CD4-positive, alpha-beta T cell (primary cell): ENCODE data around the gene MAP1LC3A. TPM values are rescaled to one million over a fixed set of nuclear protein-coding genes. Genes with fewer than 3 reads are reported as not detected.
A peak's percentile ranks its signal among the peaks of the same experiment; 100 is the strongest.

Experiments
- ATAC-seq: fragments of 200-7000 bp; cut with Tn5 transposase; one replicate; pipeline ENCODE4 v1.10.0; 2022; ENCODE audit warnings: mild to moderate bottlenecking; ENCODE audit not compliant: poor library complexity
- CTCF ChIA-PET: fragments of 350-600 bp; sonication (Branson Sonifier 250); formaldehyde crosslinking; loops from one replicate; lab custom pipeline; 2021; ENCODE audit warnings: antibody characterized with exemption, inconsistent platforms; lab: Charles Lee
- POLR2A ChIA-PET: fragments of 350-600 bp; sonication (Branson Sonifier 250); formaldehyde crosslinking; loops from one replicate; lab custom pipeline; 2021; ENCODE audit warnings: antibody characterized with exemption, inconsistent platforms; lab: Charles Lee
- DNase-seq, 14 experiments: peaks; one replicate each; pipeline ENCODE4 v3.0.0-alpha.2; 2013 to 2020; ENCODE audit warnings: mixed read lengths in 2 of 14
- H3K27ac ChIP-seq, 2 donors: one replicate each; pipeline versions ENCODE4 v1.5.1 to v1.7.0; 2013; ENCODE audit warnings: low read length in 2 of 2, low read depth in 1 of 2, mild to moderate bottlenecking in 1 of 2
- H3K27me3 ChIP-seq, 2 experiments: 1 replicate in 1 of 2; 2 replicates in 1 of 2; pipeline versions ENCODE4 v1.6.1 to v1.7.0; 2013; ENCODE audit warnings: low read length in 2 of 2, control low read depth in 1 of 2, mild to moderate bottlenecking in 1 of 2, moderate library complexity in 1 of 2; ENCODE audit not compliant: insufficient read depth in 2 of 2, control insufficient read depth in 1 of 2
- H3K36me3 ChIP-seq: one replicate; pipeline ENCODE4 v1.6.1; 2013; ENCODE audit warnings: low read length, control low read depth; ENCODE audit not compliant: insufficient read depth
- H3K4me1 ChIP-seq: one replicate; pipeline ENCODE4 v1.6.1; 2013; ENCODE audit warnings: low read length, control low read depth; ENCODE audit not compliant: insufficient read depth
- H3K4me3 ChIP-seq: one replicate; pipeline ENCODE4 v1.5.1; 2013; ENCODE audit warnings: mild to moderate bottlenecking, low read length, moderate library complexity
- H3K9me3 ChIP-seq, 2 experiments: 1 replicate in 1 of 2; 2 replicates in 1 of 2; pipeline versions ENCODE4 v1.6.1 to v1.7.0; 2013; ENCODE audit warnings: low read length in 2 of 2, mild to moderate bottlenecking in 2 of 2, control low read depth in 1 of 2, moderate library complexity in 1 of 2; ENCODE audit not compliant: control insufficient read depth in 1 of 2, insufficient read depth in 1 of 2
- H3K27ac Mint-ChIP-seq: one replicate; pipeline ENCODE4 v1.8.0; 2020; ENCODE audit warnings: mixed read lengths
- H3K27me3 Mint-ChIP-seq: one replicate; pipeline ENCODE4 v1.8.0; 2021; ENCODE audit warnings: mixed read lengths
- H3K36me3 Mint-ChIP-seq: one replicate; pipeline ENCODE4 v1.8.0; 2021; ENCODE audit warnings: low read depth, mixed read lengths
- H3K4me1 Mint-ChIP-seq: one replicate; pipeline ENCODE4 v1.8.0; 2021; ENCODE audit warnings: low read depth, mixed read lengths
- H3K4me3 Mint-ChIP-seq: one replicate; pipeline ENCODE4 v1.8.0; 2020; ENCODE audit warnings: mild to moderate bottlenecking, mixed read lengths
- H3K9me3 Mint-ChIP-seq: one replicate; pipeline ENCODE4 v1.8.0; 2020; ENCODE audit warnings: mixed read lengths
- CTCF ChIP-seq: fragments of 200-600 bp; IDR thresholded peaks from one replicate; pipeline ENCODE4 v1.8.0; 2022; ENCODE audit warnings: antibody characterized with exemption, mild to moderate bottlenecking
- intact Hi-C, 2 experiments: fragments of 100-400 bp; cut with DNase I in 1 of 2; cut with micrococcal nuclease in 1 of 2; formaldehyde crosslinking; loops; one replicate each; pipeline versions ENCODE4 v1.15.1 to v1.9.0; 2023 to 2025; cut with DNase I, micrococcal nuclease
- total RNA-seq, 174 experiments: library from RNA in 2 of 174; stranded (reverse) in 2 of 174; gene quantifications; one replicate each; pipeline ENCODE4 v1.2.3 and lab custom pipeline; 2021 to 2026

Gene MAP1LC3A
- total RNA-seq, 2 experiments from 2014 or later: 17.5 to 17.7 TPM

- Histone ChIP-seq H3K27ac (no peak overlapping the region), H3K4me1 (peaks cover 11% of the 10 kb centered on the region), H3K4me3 (no peak overlapping the region), H3K36me3 (no peaks in the 10 kb centered on the region), H3K9me3 (no peaks in the 10 kb centered on the region), H3K27me3 (no peaks in the 10 kb centered on the region)
- Mint-ChIP-seq H3K27ac (peak overlapping the region; percentile 90), H3K36me3 (peaks cover 5% of the 10 kb centered on the region), H3K27me3 (no peaks in the 10 kb centered on the region), H3K4me1 (peaks cover 14% of the 10 kb centered on the region), H3K9me3 (no peaks in the 10 kb centered on the region), H3K4me3 (peak overlapping the region; percentile 86)
- DNase-seq (peak in 1 of 14 experiments; percentile 27), ATAC-seq (no peak)
- POLR2A ChIA-PET: interaction anchor here (0.7 kb wide), 1 partner anchor 44 kb away, joined by 3 read pairs; the partner anchor contains the start of gene DYNLRB1
- no peak for TF ChIP-seq CTCF
- CTCF ChIA-PET: no interaction called here
- intact Hi-C loops: loop anchor here in 1 of 2 experiments (5.0 kb wide), 1 partner anchor 117 kb away; the partner anchor contains the start of gene PIGU
These were observed 1.6 kb downstream of the MAP1LC3A start for GRCh38 chr20:34560141-34560523.

- Histone ChIP-seq H3K9me3 (no peaks in the 10 kb centered on the region), H3K4me1 (peaks cover 11% of the 10 kb centered on the region), H3K27ac (no peak overlapping the region), H3K27me3 (no peaks in the 10 kb centered on the region), H3K36me3 (no peaks in the 10 kb centered on the region), H3K4me3 (no peak overlapping the region)
- H3K4me1 Mint-ChIP-seq: peaks cover 14% of the 10 kb centered on the region
- TF ChIP-seq CTCF: no peak
- DNase-seq (peak in 2 of 14 experiments; percentile 19 to 45), ATAC-seq (no peak)
- POLR2A ChIA-PET: interaction anchor here (0.7 kb wide), 1 partner anchor 44 kb away, joined by 3 read pairs; the partner anchor contains the start of gene DYNLRB1
- H3K36me3 Mint-ChIP-seq: peaks cover 5% of the 10 kb centered on the region
- intact Hi-C loops: loop anchor here in 1 of 2 experiments (5.0 kb wide), 1 partner anchor 117 kb away; the partner anchor contains the start of gene PIGU
- H3K4me3 Mint-ChIP-seq: peak overlapping the region; percentile 86
- H3K27me3 Mint-ChIP-seq: no peaks in the 10 kb centered on the region
- peak overlapping the region; percentile 90 for H3K27ac Mint-ChIP-seq
- CTCF ChIA-PET: interaction anchor here (1.7 kb wide), 1 partner anchor 22 kb away, joined by 4 read pairs; no protein-coding TSS in a partner anchor
- H3K9me3 Mint-ChIP-seq: no peaks in the 10 kb centered on the region
These were observed 2.1 kb downstream of the MAP1LC3A start for GRCh38 chr20:34560614-34561013.

GRCh38 chr20:34561661-34562060 lies 3.1 kb downstream of the MAP1LC3A start:
- intact Hi-C loops: loop anchor here in 1 of 2 experiments (5.0 kb wide), 1 partner anchor 116 kb away; the partner anchor contains the start of gene PIGU
- ChIA-PET CTCF (interaction anchor here (0.6 to 1.7 kb wide), 4 partner anchors 9 to 113 kb away, joined by 3 to 4 read pairs (median 4); no protein-coding TSS in a partner anchor), POLR2A (interaction anchor here (1.0 kb wide), 1 partner anchor 18 kb away, joined by 3 read pairs; no protein-coding TSS in a partner anchor)
- H3K27ac Mint-ChIP-seq: peak overlapping the region; percentile 86
- no peak overlapping the region for H3K27ac ChIP-seq
- DNase-seq (no peak), ATAC-seq (no peak)
- no peaks in the 10 kb centered on the region for H3K9me3 Mint-ChIP-seq
- H3K4me3 Mint-ChIP-seq: peak overlapping the region; percentile 81
- peaks cover 11% of the 10 kb centered on the region for H3K4me1 ChIP-seq
- no peaks in the 10 kb centered on the region for H3K27me3 ChIP-seq
- H3K4me1 Mint-ChIP-seq: peaks cover 14% of the 10 kb centered on the region
- no peak overlapping the region for H3K4me3 ChIP-seq
- H3K9me3 ChIP-seq: no peaks in the 10 kb centered on the region
- no peak for TF ChIP-seq CTCF
- H3K36me3 ChIP-seq: peaks cover 3% of the 10 kb centered on the region
- no peaks in the 10 kb centered on the region for H3K27me3 Mint-ChIP-seq
- peaks cover 5% of the 10 kb centered on the region for H3K36me3 Mint-ChIP-seq
